Suppressor macrophage treated with lipopolysaccharide for 4 hours (primary cell): ENCODE results near the gene FAT4.

Experiments used
- DNase-seq: peaks from one replicate; pipeline ENCODE4 v3.0.0-alpha.2; 2020

Gene FAT4

DNA sequence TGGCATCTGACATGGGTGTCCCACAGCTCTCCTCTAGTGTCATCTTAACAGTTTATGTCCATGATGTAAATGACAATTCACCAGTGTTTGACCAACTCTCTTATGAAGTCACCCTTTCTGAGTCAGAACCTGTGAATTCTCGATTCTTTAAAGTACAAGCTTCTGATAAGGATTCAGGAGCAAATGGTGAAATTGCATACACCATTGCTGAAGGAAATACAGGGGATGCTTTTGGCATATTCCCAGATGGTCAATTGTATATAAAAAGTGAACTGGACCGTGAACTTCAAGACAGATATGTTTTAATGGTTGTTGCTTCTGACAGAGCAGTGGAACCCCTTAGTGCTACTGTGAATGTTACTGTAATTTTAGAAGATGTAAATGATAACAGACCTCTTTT, 4.6 kb downstream of the FAT4 start:
- no peak for DNase-seq

DNA sequence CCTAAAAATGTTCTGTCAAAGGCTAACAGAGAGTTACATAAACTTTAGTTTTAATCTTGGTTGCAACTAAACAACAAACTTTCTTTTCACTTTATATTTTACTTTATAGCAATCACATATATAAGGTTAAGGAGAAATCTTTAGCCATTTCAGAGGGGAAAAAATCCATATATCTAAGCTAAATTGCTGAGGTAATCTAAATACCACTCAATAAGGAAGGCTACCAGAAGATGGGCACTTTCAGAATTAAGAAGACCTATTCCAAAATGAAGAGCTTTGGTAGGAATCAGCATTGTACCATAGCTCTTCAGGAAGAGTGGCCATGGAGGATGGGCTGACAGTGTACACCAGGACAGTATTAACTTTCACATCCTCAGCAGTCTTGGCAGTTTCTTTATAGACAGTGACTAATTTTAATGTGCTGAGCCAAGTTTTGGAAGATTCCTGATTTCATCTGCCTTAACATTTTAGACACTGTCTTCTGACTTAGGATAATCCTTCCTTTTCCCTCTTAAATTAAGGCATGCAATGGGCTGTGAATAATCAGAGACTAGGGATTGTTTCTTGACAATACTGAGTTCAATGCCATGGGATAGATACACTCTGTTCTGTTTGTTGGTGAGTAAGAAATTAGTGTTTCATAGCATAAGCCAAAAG, 7.1 kb downstream of the FAT4 start:
- DNase-seq = no peak

GRCh38 chr4:125322366-125322730, 7.6 kb downstream of the FAT4 start:
- no peak for DNase-seq

DNA sequence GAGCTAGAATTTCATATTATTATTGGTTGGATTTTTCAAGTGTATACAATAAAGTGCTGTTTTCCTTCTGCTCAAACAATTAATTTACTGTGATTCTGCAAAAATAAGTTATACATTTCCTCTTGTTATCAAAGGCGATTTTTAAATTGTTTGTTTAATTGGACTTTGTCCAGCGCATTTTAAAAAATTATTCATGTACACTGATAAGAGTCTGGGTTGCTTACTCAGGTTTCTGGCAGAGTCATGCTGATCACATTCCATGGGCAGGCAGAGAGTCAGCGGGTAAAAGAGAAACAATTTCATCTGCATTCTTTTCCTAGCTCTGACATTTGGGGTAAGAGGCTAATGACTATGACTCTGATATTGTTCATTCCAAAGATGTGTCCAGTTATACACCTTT, 8.9 kb downstream of the FAT4 start:
- no peak for DNase-seq

GRCh38 chr4:125325733-125326132, 11.0 kb downstream of the FAT4 start:
- no peak for DNase-seq

DNA sequence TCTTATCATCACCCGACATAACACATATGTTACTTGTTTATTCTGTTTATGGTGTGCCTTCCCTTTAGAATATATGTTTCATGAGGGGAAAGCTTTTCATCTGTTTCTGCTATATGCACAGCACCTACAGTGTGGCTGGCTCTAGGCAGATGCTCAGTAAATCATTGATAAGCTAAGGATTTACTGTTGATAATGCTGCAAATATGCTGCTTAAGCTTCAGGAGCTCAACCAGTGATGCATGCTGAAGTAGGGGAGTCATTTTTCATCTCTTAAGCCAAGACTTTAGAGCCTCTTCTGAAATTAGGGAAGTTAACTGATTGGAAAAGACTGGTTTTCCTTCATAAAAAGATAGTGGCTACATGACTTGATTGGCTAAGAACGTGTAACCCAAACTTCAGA, 16.4 kb downstream of the FAT4 start:
- no peak for DNase-seq

GRCh38 chr4:125334926-125335325, 20.2 kb downstream of the FAT4 start:
- DNase-seq = no peak

DNA sequence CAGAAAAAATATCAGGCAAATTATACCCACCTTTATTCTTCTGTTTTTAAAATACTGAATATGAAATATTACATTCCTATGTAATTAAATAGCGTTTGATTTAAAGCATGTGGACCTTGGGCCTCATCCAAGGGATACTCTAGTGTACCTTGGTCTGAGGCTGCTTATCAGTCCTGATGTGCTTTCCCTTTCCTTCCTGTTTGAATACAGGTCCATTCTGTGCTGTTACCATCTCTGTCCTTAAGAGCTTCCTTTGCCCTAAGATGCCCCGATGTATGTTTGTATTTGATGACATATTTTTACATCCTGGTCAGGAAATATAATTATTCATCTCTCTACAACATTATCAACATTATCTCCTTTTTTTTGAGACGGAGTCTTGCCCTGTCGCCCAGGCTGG, 24.1 kb downstream of the FAT4 start:
- no peak for DNase-seq

DNA sequence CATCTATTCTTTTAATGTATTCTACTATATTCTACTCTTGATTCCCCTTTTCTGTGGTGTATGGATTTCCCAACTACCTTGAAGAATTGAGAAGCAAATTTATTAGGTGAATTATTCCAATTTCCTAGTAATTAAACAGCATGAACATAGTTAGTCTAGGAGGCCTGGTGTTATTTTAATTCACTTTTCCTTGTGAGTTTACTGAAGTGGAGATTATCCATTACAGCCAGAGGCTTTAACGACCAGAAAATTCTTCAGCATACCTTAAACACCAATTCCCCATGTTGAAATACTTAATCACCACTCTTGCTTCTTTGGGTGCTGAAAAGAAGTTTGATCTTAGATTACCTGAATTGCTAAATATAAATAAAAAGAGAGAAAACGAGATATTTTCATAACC, 29.4 kb downstream of the FAT4 start:
- DNase-seq = no peak

GRCh38 chr4:125346616-125347015, 31.9 kb downstream of the FAT4 start:
- DNase-seq = no peak

DNA sequence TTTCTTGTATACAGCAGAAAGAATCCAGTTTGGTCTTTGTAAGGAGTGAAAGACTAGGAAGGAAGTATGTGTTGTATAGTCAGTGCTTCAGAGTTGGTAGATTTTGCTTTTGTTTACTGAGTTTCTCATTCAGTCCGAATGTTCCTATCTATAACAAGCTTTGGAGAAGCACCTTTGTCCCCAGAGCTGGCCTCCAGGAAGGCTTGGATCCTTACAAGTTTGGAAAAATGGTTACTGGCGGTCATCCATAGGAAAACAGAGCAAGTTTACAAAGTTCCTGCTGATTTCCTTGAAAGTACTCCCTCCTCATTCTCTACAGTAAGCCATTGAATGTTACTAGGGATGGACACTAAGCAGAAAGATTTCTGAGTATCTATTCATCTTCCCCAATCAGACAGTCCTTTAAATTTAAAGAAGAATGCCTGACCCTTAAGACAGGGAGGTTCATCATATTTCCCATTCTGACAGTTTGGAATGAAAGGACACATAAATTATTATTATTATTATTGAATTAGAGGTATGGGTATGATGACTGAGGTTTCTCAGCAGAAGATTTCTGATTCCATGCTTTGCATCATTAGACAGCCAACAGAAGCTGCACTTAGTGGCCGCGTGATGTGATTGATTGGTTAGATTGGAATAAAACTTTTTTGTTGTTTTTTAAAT, 35.8 kb downstream of the FAT4 start:
- no peak for DNase-seq

- DNase-seq = no peak
These were observed 37.8 kb downstream of the FAT4 start for GRCh38 chr4:125352521-125352920.

DNA sequence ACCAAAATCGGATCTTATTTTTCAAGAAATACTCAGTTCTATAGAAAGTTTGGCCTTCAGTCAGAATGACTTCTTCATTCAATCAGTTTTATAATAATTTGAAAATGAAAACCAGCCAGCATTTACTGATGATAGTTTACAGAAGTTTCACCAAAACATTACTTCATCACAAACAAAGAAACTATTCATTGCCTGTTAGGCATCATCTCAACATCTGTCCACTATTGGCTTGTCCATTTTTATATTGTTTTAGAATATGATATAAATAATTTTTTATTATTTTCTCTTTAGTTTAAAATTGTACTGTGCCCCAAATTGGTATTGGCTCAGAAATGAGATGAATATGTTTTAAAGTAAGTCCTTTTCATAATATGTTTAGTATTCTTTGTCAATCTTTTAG, 38.4 kb downstream of the FAT4 start:
- no peak for DNase-seq

DNA sequence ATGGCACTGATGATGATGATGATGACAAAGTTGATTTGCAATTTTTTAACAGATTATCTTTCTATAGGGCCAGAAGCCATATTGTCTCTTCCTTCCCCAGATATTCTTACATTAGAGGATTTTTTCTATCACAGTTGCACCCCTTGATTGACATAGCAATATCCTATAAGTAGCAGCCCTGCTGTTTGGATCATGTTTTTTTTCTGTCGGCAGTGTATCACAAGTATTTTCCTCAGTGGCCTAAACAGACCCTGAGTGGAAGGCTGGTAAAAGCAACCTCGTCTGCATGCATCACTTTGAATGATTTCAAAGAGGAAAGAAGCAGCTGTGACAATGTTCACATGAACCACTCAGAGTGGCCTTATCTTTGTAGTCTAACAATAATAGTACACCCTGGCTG, 41.0 kb downstream of the FAT4 start:
- DNase-seq = no peak

- DNase-seq = no peak
These were observed 42.9 kb downstream of the FAT4 start for GRCh38 chr4:125357675-125358074.

DNA sequence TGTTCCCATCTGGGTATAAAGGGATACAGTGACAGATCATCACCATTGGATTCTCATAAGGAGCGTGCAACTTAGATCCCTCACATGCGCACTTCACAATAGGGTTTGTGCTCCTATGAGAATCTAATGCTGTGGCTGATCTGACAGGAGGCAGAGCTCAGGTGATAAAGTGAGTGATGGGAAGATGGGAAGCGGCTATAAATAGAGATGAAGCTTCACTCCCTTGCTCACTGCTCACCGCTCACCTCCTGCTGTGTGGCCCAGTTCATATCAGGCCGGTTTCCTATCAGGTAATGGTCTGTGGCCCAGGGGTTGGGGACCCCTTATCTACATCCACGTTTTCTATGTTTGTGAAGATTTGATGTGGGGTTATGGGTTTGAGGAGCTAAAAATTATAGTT, 43.7 kb downstream of the FAT4 start:
- DNase-seq = no peak

DNA sequence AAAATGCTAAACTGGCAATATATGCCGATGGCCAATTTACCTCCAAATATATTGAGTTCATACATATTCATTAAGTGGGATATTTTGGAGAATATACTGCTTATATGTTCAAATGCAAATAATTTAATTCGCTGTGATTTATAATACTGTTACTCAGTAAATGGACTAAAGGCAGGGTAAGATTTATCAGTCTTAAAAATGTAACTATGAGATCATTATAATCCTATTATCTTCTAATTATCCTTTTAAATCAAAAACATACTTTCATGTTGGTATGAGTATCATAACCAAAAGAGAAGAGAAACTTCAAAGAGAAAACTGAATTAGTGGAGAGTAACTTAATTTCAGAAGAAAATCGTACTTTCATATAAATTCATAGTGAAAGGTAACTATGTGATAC, 44.6 kb downstream of the FAT4 start:
- DNase-seq = no peak

- DNase-seq = no peak
These were observed 45.3 kb downstream of the FAT4 start for GRCh38 chr4:125359960-125360634.

DNA sequence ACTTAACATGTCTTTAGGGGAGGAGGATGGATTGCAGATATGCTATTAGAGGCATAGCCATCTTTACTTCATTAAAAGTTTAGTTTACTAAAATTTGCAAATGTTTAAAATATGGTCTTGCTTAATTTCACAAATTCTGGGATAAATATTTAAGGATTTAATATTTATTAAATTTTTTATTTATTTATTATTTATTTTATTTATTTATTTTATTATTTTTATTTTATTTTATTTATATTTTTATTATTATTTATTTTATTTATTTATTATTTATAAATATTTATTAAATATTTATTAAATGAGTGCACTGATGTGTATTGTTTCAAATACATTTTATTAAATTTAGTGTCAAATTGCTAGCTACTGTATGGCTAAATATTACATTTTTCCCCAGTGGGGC, 46.0 kb downstream of the FAT4 start:
- no peak for DNase-seq
